Endothelial cell of umbilical vein (primary cell): ENCODE measurements around the gene UCKL1. TPM values are rescaled to one million over a fixed set of nuclear protein-coding genes. Genes with fewer than 3 reads are reported as not detected.

Experiments
- BruUV-seq: library from RNA; stranded (reverse); fragments of 400-500 nt; replicated peaks from 2 replicates; lab custom pipeline; 2021; lab: Mats Ljungman, UMichigan
- CTCF ChIA-PET: fragments of 300-600, 350-600 bp; sonication (Branson Sonifier 250); formaldehyde crosslinking; loops from one replicate; lab custom pipeline; 2021; ENCODE audit warnings: antibody characterized with exemption, inconsistent platforms; lab: Charles Lee
- POLR2A ChIA-PET: fragments of 300-600, 350-600 bp; sonication (Branson Sonifier 250); formaldehyde crosslinking; loops from one replicate; lab custom pipeline; 2021; ENCODE audit warnings: antibody characterized with exemption, inconsistent platforms; lab: Charles Lee
- DNase-seq: peaks from one replicate; pipeline ENCODE4 v3.0.0-alpha.2; 2011; ENCODE audit warnings: low read depth, low spot score
- FAIRE-seq: peaks from 2 replicates; lab custom pipeline; 2011; peaks lifted over from hg19 to GRCh38; lab: Jason Lieb, UNC
- H2AFZ ChIP-seq: 2 replicates; pipeline ENCODE4 v1.6.0; 2012; ENCODE audit warnings: low read depth, low read length, control low read depth, inconsistent platforms
- H3K27ac ChIP-seq: 2 replicates; pipeline ENCODE4 v1.5.1; 2011; ENCODE audit warnings: low read depth, mild to moderate bottlenecking, control low read depth, low read length, moderate library complexity; ENCODE audit not compliant: insufficient read depth
- H3K27me3 ChIP-seq, 2 experiments: 2 replicates each; pipeline versions ENCODE4 v1.6.0 to v1.6.1; 2011; ENCODE audit warnings: low read length in 2 of 2, mixed read lengths in 1 of 2; ENCODE audit not compliant: control insufficient read depth in 2 of 2, insufficient read depth in 2 of 2
- H3K36me3 ChIP-seq, 2 experiments: 2 replicates in 1 of 2; 3 replicates in 1 of 2; pipeline ENCODE4 v1.5.1; 2011; ENCODE audit warnings: low read length in 2 of 2, mild to moderate bottlenecking in 1 of 2, moderate library complexity in 1 of 2; ENCODE audit not compliant: control insufficient read depth in 2 of 2, insufficient read depth in 2 of 2; ENCODE audit errors: extremely low read depth in 1 of 2
- H3K4me1 ChIP-seq: 3 replicates; pipeline ENCODE4 v1.5.1; 2011; ENCODE audit warnings: mild to moderate bottlenecking, low read length; ENCODE audit not compliant: control insufficient read depth, insufficient read depth; ENCODE audit errors: extremely low read depth
- H3K4me2 ChIP-seq: 2 replicates; pipeline ENCODE4 v1.6.1; 2011; ENCODE audit warnings: low read length, control low read depth, mixed read lengths; ENCODE audit not compliant: insufficient read depth
- H3K4me3 ChIP-seq, 3 experiments: fragments of 200-600 bp in 1 of 3; sonication (generic), shearing (Covaris generic) in 1 of 3; replicated peaks in 1 of 3; 2 replicates each; pipeline ENCODE4 v1.5.1; 2011 to 2016; ENCODE audit warnings: control low read depth in 3 of 3, low read length in 3 of 3, mild to moderate bottlenecking in 2 of 3, inconsistent platforms in 1 of 3, low read depth in 1 of 3, moderate library complexity in 1 of 3; ENCODE audit not compliant: insufficient read depth in 1 of 3
- H3K79me2 ChIP-seq: 2 replicates; pipeline ENCODE4 v1.6.0; 2012; ENCODE audit warnings: low read length, inconsistent platforms; ENCODE audit not compliant: control insufficient read depth, insufficient read depth
- H3K9ac ChIP-seq: replicated peaks from 2 replicates; pipeline ENCODE3; 2011; ENCODE audit warnings: low read length, control low read depth; ENCODE audit not compliant: insufficient read depth; ENCODE audit errors: extremely low read depth
- H3K9me1 ChIP-seq: replicated peaks from 3 replicates; pipeline ENCODE4 v1.6.0; 2011; ENCODE audit warnings: mild to moderate bottlenecking, low read length; ENCODE audit not compliant: control insufficient read depth, insufficient read depth; ENCODE audit errors: extremely low read depth
- H3K9me3 ChIP-seq: replicated peaks from 2 replicates; pipeline ENCODE4 v1.5.1; 2012; ENCODE audit warnings: low read length, inconsistent platforms; ENCODE audit not compliant: control insufficient read depth, insufficient read depth
- H4K20me1 ChIP-seq: replicated peaks from 2 replicates; pipeline ENCODE3; 2011; ENCODE audit warnings: mild to moderate bottlenecking, low read length; ENCODE audit not compliant: control insufficient read depth, insufficient read depth; ENCODE audit errors: extremely low read depth
- CTCF ChIP-seq, 2 donors: IDR thresholded peaks; 1 replicate in 1 of 2; 2 replicates in 1 of 2; pipeline ENCODE4 v1.5.1; 2011; ENCODE audit warnings: low read length in 2 of 2, mild to moderate bottlenecking in 2 of 2, moderate library complexity in 2 of 2, control low read depth in 1 of 2, inconsistent platforms in 1 of 2, low read depth in 1 of 2; ENCODE audit not compliant: insufficient read depth in 1 of 2; ENCODE audit errors: extremely low read depth in 1 of 2
- EZH2 ChIP-seq: IDR thresholded peaks from 2 replicates; pipeline ENCODE4 v1.6.1; 2012; ENCODE audit warnings: borderline replicate concordance, low read depth, mild to moderate bottlenecking, moderate library complexity, low read length, inconsistent platforms; ENCODE audit not compliant: severe bottlenecking
- FOS ChIP-seq: IDR thresholded peaks from 2 replicates; pipeline ENCODE4 v1.6.1; 2011; ENCODE audit warnings: mild to moderate bottlenecking, low read length, moderate library complexity, borderline replicate concordance; ENCODE audit not compliant: insufficient read depth
- GATA2 ChIP-seq: IDR thresholded peaks from 2 replicates; pipeline ENCODE4 v1.7.0; 2011; ENCODE audit warnings: low read depth, mild to moderate bottlenecking, moderate library complexity, mixed read lengths, low read length; ENCODE audit not compliant: insufficient read length, insufficient read depth
- JUN ChIP-seq: IDR thresholded peaks from 2 replicates; pipeline ENCODE4 v1.6.1; 2011; ENCODE audit warnings: borderline replicate concordance, low read depth; ENCODE audit not compliant: insufficient read length, insufficient read depth
- MAX ChIP-seq: IDR thresholded peaks from 2 replicates; pipeline ENCODE4 v1.6.1; 2011; ENCODE audit not compliant: insufficient read depth, insufficient read length
- MYC ChIP-seq: IDR thresholded peaks from one replicate; pipeline ENCODE4 v1.6.1; 2011; ENCODE audit warnings: mild to moderate bottlenecking, low read depth, low read length
- POLR2A ChIP-seq: IDR thresholded peaks from 2 replicates; pipeline ENCODE4 v1.6.1; 2012; ENCODE audit warnings: low read depth, mild to moderate bottlenecking, control low read depth, low read length
- POLR2AphosphoS5 ChIP-seq: IDR thresholded peaks from 2 replicates; pipeline ENCODE4 v1.6.1; 2012; ENCODE audit warnings: low read depth, mild to moderate bottlenecking, control low read depth, low read length, moderate library complexity; ENCODE audit not compliant: insufficient read depth
- dilution Hi-C: fragments of 300-500 bp; cut with MboI; formaldehyde crosslinking; loops from one replicate; pipeline ENCODE4 v1.15.0; 2019; ENCODE audit warnings: low sequenced_read_pairs; ENCODE audit not compliant: extremely low pct_ligation_motif_present
- intact Hi-C: fragments of 100-400 bp; cut with micrococcal nuclease; formaldehyde crosslinking; loops from one replicate; pipeline ENCODE4 v1.10.0; 2022
- polyA plus RNA-seq, 4 experiments: library from polyadenylated mRNA; depleted of rRNA in 3 of 4; stranded (reverse) in 3 of 4; unstranded in 1 of 4; fragments of >200 nt; gene quantifications; 2 replicates each; pipeline versions ENCODE4 v1.2.1 to v1.2.3, GENCODE V29; 2011 to 2012; ENCODE audit warnings: missing spikeins in 1 of 4
- total RNA-seq: library from RNA; stranded (reverse); gene quantifications from 2 replicates; pipeline ENCODE4 v1.2.3, GENCODE V29; 2021

UCKL1 gene
- total and polyA plus RNA-seq, 2 donors (not counting 3 experiments of a cell fraction or from before 2014, with no cell fraction given): 51.1 to 78.8 TPM

- no TSS peak for BruUV-seq
- CTCF ChIA-PET: no interaction called here
- Histone ChIP-seq H3K9me3 (no peaks in the 10 kb centered on the region), H3K79me2 (peaks cover 7% of the 10 kb centered on the region), H3K9me1 (no peaks in the 10 kb centered on the region), H3K4me2 (no peak overlapping the region), H3K27me3 (no peaks in the 10 kb centered on the region), H3K27ac (no peak overlapping the region), H3K4me1 (peaks cover 10% of the 10 kb centered on the region), H2AFZ (no peak overlapping the region), H3K9ac (no peak overlapping the region), H4K20me1 (no peaks in the 10 kb centered on the region), H3K4me3 (no peak overlapping the region), H3K36me3 (peaks cover 11 to 37% of the 10 kb centered on the region in 2 experiments)
- no peak for FAIRE-seq
- no peak for TF ChIP-seq MYC
- TF ChIP-seq POLR2A: no peak
- TF ChIP-seq EZH2: no peak
- TF ChIP-seq FOS: no peak
- TF ChIP-seq JUN: no peak
- no peak for TF ChIP-seq POLR2AphosphoS5
- TF ChIP-seq MAX: no peak
- TF ChIP-seq GATA2: no peak
- no peak for TF ChIP-seq CTCF (IDR thresholded peaks at IDR 0.05; ENCODE audit: extremely low read depth in 1 of 2, insufficient read depth in 1 of 2, low read depth in 1 of 2, low read length in 2 of 2)
- intact Hi-C loops (no loop called here), dilution Hi-C loops (no loop called here)
- POLR2A ChIA-PET: no interaction called here
- no peak for DNase-seq
These were observed 10.7 kb upstream of the UCKL1 start for GRCh38 chr20:63966944-63967322.
